ENCODE results near the gene ADSS1.
"Not testable (repeated sequence)": the region's sequence is repeated elsewhere in the genome, so short reads cannot be mapped to it uniquely, and the experiment has no call there.

The ADSS1 gene

GRCh38 chr14:104718147-104718546, 5.9 kb upstream of the ADSS1 start:
- DNase-seq, result no peak

- DNase-seq, result no peak
These were observed 5.2 kb upstream of the ADSS1 start for GRCh38 chr14:104718871-104719270.

GRCh38 chr14:104719343-104719742, 4.7 kb upstream of the ADSS1 start:
- no peak for DNase-seq

- DNase-seq, result no peak
These were observed 2.3 kb upstream of the ADSS1 start for GRCh38 chr14:104721505-104722431.

- no peak for DNase-seq
These were observed 935 bp upstream of the ADSS1 start for GRCh38 chr14:104722938-104723650.

- peak; percentile 16 for DNase-seq
These were observed 465 bp downstream of the ADSS1 start for GRCh38 chr14:104724407-104724980.

GRCh38 chr14:104724981-104725771, 1.1 kb downstream of the ADSS1 start:
- DNase-seq, result no peak

- no peak for DNase-seq
These were observed 1.9 kb downstream of the ADSS1 start for GRCh38 chr14:104725772-104726548.

GRCh38 chr14:104726600-104727451, 2.8 kb downstream of the ADSS1 start:
- DNase-seq, result no peak

GRCh38 chr14:104728631-104729030, 4.6 kb downstream of the ADSS1 start:
- DNase-seq, result no peak

- not testable (repeated sequence) for DNase-seq
These were observed 5.3 kb downstream of the ADSS1 start for GRCh38 chr14:104729176-104729834.

GRCh38 chr14:104729835-104730181, 5.8 kb downstream of the ADSS1 start:
- no peak for DNase-seq

GRCh38 chr14:104730487-104730886, 6.5 kb downstream of the ADSS1 start:
- DNase-seq, result no peak

- DNase-seq, result no peak
These were observed 7.6 kb downstream of the ADSS1 start for GRCh38 chr14:104731320-104732294.

- no peak for DNase-seq
These were observed 8.4 kb downstream of the ADSS1 start for GRCh38 chr14:104732355-104732804.

- no peak for DNase-seq
These were observed 9.1 kb downstream of the ADSS1 start for GRCh38 chr14:104732931-104733681.

GRCh38 chr14:104734051-104734587, 10.1 kb downstream of the ADSS1 start:
- DNase-seq, result no peak

- DNase-seq, result no peak
These were observed 10.6 kb downstream of the ADSS1 start for GRCh38 chr14:104734601-104734990.

Measured in activated CD4-positive, alpha-beta T cell treated with anti-CD3 and anti-CD28 coated beads, Interleukin-2, amount 50 U/mL, for 1 hour (primary cell).